SW 1271 (cell line): Measurements from ENCODE around the gene MUSTN1.

ENCODE experiments used
- DNase-seq, 2 experiments: peaks; one replicate each; lab custom pipeline; 2025; lab: John Stamatoyannopoulos, UW

Gene MUSTN1

DNA sequence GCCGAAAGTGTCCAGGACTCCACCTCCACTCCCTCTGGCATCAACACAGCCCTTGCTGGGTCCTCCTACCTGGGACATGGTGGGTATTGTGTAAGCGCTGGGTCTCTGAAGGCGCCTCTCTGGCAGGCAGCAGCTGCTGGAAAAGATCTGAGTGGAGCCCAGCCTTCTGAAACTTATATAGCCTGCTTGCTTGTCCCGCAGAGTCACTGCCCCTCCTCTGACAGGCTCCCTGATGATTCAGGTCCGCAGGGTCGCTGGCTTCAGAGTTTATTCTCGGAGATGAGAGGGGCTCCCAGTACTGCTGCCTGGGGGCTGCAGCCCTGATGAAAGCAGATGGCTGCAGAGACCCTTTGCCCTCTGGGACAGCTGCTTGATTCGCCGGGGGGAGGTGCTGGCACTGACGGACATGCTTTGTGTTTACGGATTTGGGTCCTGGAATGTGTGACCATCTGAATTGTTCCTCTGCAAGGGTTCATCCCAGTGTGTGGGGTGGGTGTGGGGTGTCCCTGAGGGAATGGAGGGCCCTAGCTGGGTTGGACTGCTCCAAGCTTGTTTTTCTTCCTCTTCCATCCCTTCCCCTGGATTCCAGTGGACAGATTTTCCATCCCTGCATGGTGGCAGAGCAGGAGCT, at the start of gene MUSTN1:
Gene MUSTN1 (minus strand): TSS at position 149 of the 631 bp plus-strand sequence. CDS start 71 bp downstream, at position 78.
- no peak for DNase-seq

DNA sequence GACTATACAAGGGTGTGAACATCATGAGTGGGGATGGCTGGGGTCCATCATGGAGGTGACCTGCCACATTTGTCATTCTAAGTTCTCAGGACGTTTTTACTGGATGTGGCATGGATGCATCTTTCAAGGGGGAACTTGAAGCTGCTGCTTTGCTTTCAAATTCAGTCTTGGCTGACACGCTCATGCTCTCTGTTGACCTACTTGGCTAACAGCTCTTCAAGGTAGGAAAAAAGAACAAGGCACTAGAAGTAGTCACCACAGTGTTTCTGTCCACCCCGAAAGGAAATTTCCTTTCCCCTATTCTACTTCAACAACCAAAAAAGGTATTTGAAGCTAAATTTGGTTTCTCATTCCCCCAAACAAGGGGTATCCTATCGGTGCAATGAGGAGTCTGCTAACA, 47.6 kb upstream of the MUSTN1 start:
- no peak for DNase-seq

DNA sequence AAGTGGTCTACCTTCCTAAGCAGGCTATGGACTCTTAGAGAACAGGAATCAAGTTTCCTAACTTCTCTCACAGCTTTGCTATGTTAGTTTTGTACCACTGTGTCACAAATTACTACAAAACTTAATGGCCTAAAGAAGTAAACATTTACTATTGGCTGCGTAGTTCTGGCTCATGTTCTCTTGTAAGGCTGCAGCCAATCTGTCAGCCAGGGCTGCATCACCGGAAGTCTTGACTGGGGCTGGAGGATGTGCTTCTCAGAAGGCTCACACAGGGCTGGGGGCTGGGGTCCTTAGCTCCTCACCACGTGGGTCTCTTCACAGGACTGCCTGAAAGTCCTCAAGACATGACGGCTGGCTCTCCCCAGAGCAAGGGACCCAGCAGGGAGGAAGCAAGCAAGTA, 47.1 kb upstream of the MUSTN1 start:
- DNase-seq, result no peak

DNA sequence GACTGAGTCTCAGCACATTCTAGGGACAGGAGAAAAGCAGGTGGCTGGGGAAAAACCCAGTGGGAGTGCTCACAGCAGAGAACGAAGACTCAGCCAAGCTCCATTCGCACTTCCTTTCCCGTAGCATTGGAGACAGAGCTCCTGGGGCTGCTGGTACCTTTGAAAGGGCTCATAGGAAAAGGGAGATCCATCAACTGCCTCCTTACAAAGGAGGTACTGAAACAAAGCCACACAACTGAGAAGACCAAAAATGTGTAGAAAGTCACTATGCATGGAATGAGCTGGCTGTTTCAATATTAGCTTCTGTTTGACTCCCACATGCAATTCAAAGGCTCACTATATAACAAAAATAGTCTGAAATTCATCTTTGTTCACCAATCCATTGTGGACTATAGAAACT, 45.7 kb upstream of the MUSTN1 start:
- no peak for DNase-seq

DNA sequence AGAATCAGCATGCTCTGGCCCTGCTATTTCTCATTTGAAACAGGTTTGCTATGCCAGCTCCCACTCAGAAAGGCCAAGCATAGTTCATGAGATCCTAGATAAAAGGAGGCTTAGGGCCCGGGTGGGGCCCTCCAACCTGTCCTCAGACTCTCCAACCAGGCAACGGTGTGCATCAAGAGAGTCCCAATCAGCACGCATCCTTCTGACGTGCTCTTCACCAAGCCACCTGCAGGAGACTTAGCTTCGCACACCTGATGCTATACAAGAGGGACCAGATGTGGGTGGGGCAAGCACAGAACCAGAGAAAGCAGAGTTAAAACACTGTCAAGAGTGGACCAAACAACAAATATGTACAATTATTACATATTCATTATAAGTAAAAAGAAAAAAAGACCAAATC, 45.2 kb upstream of the MUSTN1 start:
- DNase-seq, result no peak

DNA sequence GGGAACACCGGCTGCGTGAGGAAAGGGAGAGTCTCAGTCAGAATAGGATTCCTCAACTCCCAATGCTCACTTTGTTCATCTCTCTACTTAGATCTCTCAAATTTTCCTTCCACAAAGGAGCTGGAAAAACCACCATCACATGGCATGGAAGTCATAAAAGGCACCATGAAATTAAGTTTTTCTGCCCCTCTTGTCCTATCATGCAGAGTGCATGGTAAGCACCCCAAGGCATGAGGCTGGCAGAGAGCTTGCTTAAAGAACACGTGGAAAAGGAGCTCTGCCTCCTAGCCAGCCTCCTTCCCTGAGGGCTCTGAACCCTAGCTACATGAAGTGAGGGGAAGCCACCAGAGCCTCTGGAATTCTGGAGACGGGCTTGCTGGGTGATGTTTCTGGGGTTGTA, 44.8 kb upstream of the MUSTN1 start:
- no peak for DNase-seq

DNA sequence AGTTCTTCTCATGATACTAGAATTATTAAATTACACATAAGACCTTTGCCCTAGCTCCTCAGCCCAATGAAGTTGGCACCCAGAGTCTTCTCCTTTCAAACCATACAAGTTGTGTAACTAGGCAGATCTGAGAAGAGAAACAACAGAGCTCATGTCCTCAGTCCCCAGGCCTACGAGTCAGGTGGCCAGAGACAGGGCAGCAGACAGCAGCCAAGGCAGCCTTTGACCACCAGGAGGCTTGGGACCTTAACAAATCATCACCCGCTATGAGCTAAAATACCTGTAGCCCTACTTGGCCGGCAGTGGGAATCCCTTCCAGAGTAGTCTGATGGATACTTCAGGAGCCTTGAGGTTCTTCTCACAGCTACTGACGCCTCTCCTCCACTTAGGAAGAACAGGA, 44.3 kb upstream of the MUSTN1 start:
- DNase-seq, result no peak

DNA sequence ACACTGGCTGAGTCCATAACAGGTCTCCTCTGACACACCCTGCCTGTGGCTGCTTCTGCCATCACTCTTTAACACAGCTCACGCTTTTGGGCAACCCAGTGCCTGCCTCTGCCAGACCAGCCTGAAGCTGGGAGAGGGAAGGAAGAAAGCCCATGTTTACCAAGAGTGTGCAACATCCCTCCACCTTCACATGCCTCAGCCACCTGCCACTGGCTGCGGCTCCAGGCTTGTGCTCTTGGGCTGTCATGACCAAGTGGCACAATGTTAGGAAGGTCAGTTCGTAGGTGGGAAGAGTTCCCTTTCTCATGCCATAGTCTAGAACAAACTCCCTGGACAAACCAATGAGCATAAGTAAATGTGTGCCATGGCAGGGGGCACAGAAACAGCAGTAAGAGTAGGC, 42.3 kb upstream of the MUSTN1 start:
- no peak for DNase-seq

DNA sequence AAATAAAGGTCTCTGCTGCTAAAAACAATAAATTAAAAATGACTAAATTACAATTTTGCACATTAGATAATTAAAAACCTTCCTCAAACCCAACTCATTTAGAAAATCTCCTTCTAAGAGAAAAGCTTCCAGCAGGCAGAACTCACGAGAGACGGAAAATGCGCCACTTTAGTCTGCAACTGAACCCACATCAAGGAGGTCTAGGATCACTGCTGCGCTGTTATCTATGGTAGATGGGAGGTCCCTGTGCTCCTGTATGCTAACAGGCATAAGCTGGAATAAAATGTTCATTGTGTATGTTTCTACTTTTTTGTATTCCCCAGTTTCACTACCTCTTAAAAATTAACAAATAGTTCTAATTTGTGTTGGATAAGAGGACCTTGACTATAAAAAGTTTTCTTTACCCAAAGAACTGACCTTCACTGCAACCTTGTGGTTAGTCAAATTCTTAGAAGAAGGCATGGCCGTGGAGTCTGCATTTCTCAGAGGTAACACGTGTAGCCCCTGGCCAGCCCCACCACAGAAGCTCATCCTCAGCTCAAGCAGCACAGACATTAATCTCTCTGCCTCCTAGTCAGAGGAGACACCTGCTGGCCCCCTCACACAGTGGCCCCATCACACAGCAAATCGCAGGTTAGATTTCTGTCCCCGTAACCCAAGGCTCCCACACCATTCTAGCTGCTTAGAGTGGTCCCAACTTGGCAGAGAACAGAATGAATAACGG, 40.2 kb upstream of the MUSTN1 start:
- DNase-seq, result no peak

DNA sequence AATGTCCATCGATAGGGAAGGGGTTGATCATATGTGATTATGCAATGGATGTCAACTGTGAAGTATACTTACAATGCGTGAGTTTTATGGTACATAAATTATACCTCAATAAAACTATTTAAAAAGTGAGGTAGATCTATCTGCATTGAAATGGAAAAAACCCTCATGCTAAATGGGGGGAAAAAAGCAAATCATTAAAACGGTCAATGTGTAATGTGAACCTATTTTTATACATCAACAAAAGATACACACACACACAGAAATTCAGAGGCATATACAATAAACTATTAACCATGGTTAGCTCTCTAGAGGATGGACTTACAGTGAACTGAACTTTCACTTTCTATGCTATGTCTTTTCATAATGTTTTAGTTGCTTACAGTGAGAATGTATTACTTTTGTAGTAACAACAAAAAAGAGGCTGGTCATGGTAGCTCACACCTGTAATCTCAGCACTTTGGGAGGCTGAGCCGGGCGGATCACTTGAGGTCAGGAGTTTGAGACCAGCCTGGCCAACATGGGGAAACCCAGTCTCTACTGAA, 39.4 kb upstream of the MUSTN1 start:
- DNase-seq, result no peak

DNA sequence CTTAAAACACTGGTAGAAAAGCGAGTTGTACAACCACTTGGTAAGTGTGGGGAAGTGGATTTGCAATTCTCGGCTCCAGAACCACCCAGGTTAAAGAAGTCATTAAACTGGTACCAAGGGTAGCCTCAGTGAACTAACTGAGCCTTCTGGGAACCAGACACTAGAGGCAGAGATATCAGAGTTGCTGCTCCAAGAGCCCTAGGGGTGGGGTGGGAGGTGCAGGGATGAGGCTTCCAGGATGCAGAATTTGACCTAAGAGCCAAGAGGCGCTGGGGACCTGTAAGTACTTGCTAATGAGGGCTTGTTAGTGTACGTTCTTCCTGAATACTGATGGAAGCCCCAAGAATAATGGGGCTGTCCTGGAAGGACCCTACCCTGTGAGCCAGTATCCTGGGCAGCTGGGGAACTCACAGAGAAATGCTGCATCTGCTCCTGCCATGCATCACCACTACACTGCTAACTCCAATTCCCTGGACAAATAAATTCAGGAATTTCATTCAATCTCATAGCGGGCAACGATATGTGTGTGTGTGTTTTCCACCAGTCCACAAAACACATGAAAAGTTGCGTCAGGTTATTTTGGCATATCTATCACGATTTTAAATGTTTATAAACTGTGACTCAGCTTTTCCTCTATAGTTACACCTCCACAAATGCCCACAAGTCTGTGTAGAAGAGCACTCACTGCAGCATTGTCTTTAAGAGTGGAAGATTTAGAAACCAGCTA, 38.8 kb upstream of the MUSTN1 start:
- DNase-seq, result no peak

DNA sequence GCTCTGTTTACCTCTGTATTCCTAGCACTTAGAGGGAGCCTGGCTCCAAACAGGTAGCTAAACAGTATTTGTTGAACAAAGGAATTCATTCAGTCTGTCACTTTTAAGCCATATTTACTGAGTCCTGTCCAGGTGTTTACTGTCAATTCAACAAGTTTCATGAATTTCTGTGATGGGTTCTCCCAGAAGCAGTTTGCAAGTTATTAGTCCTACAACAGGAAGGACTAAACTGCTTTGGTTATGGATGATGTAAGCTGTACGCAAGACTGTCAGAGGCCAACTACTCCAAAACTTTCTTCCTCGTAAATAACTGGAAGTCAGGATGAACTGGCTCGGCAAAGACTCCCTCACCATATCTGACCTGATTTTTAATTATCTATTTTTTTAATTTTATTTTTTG, 37.4 kb upstream of the MUSTN1 start:
- DNase-seq, result no peak

DNA sequence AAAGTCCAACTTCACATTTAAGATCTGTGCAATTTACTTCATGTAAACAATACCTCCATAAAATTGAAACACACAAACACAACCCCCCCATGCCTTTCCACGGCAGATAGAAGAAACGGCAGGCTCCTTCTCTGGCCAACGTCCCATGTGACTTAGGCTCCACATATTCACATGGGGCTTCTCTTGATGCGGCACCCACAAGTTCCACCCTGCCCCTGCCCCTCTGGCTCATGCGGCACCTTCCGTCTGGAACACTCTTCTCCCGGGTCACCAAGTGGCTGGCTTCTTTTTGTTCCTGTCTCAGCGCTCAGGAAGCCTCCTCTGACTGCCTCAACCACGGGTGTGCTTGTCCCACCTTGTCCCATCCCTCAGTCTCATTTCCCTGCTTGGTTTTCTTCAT, 36.9 kb upstream of the MUSTN1 start:
- no peak for DNase-seq

DNA sequence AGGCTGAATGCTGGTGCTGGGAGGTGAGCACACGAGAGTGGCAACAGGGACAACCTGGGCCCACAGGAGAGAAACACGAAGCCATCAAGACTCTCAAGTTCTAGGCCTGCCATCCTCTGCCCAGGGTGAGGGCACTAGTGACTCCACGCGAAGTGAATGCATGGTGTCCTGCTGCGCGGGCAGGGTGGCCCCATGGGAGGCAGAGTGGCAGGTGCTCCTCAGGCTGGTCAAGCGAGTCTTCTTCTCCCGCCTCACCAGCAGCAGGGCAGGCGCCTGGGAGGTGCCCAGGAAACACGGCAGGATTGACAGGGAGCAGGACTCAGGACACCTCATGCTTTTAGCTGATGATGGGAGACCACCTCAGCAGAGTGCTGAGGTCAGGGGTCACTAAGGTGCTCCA, 35.7 kb upstream of the MUSTN1 start:
- DNase-seq, result no peak

DNA sequence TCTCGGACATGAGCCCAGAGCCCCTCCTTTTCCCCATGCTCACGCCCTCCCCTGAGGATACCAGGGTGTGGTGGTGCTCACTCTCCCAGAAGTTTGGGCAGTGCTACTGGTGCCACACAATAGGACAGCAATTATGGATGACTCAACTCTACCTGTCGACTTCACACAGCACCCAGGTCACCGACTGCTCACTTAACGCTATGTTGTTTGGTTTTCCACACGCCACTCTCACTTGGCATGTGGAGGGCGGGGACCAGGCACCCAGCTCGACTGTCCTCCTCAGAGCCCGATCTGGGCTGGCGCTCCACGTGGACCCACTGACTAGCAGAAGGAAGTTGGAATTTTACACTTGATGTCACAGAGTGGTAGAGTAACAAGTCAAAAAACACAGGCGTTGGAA, 31.6 kb upstream of the MUSTN1 start:
- no peak for DNase-seq

DNA sequence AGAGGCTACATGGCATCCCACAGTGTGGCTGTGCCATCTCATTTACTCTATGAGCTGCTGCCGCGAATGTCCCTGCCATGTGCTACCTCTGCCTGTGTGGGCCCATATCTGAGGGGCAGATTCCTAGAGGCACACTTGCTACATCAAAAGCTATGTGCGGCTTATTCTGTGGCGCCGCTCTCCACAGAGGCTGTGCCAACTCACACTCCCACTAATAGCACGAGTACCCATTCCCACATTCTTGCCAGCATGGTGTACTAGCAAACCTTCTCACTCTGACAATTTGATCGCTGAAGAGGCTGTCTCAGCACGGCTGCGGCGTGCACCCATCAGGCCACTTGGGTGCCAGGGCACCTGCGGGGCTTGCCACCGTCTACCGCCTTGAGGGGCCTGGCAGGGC, 31.2 kb upstream of the MUSTN1 start:
- no peak for DNase-seq

DNA sequence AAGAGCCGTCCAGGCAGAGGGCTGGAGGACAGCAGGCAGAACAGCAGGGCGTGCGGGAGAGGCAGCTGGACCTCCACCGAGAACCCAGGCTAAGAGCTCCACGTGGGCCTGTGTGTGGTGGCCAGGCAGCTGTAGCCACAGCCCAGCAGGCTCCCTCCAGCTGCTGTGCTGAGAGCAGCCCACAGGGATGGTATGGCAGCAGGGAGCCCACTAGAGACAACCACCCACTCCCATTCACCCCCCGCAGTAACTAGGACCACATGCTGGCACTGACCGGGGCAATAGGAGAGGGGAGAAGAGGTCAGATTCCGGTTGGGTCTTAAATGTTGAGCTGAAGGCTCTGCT, 25.6 kb upstream of the MUSTN1 start:
- DNase-seq, result no peak

DNA sequence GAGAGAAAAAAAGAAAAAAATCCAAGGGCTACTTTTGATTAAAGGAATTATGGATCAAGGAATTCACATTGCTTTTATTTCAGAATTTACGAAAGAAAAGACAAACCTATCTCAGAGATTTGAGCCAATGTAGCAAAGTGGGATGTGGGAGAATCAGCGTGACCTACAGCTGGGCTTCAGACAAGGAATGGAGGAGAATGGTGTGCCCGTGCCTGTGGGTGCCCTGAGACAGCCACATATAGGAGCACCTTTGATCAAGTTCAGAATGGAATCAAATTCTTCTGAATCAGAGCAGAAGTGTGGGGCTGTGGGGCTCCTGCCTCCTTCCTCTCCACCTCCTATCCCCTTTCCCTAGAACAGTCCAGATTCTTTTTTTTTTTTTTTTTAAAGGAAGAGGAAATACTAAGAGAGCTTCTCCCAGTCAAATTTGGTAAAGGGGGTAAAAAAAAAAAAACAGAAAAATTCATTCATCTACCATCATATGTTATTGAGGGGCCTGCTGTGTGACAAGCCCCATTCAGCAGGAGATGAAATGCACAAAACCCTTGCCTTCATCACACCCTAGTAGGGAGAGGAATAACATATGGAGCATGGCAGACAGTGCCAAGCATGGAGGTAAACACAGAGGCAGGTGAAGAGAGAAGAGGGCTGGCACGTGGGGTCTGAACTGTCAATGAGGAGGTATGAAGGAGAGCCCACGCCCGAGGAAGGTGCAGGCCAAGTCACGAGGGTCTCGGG, 25.0 kb upstream of the MUSTN1 start:
- DNase-seq, result no peak

DNA sequence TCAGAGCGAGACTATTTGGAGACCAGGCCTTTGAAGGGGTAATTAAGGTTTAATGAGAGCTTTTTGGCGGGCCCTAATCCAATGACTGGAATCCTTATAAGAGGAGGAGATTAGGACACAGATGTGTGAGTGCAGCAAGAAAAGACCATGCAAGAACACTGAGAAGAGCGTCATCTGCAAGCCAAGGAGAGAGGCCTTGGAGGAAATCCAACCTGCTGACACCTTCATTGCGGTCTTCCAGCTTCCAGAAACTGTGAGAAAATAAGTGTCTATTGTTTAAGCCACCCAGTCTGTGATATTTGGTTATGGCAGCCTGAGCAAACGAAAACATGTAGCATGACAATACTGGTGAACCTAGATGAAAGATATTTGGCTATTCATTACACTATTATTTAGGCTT, 23.0 kb upstream of the MUSTN1 start:
- no peak for DNase-seq

DNA sequence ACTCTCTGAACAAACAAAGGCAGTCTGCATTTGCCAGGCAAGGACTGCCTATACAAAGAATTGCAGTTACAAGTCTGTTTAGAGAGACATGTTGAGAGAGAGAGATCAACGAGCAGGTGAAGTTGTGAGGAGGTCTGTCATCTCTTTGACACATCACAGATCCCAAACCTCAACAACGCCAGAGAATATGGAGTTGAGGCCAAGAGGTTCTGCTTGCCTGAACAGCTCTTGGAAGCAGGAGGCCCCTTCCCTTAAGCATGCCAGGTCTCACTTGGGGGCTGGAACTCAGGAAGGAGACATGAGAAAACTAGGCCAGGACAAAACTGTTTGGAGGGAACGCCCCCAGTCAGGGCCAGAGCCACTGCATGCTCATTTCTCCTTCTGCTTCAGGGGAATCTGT, 22.3 kb upstream of the MUSTN1 start:
- DNase-seq, result no peak

DNA sequence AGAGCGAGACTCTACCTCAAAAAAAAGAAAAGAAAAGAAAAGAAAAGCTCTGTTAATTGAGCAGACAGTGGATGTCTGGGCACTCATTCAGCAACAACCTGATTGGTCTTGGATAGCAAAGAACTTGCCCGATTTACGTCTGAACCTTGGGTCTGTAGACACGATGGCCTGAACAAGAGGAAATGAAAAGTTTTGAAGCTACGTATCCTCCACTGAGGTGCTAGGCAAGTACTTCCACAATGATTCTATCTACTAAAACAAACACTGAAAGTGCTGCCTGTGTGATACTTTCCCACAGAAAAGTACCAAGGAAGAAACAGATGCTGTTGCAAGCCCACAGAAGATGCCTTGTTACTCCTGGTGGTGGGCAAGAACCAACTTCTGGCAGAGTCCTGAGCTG, 21.8 kb upstream of the MUSTN1 start:
- no peak for DNase-seq

DNA sequence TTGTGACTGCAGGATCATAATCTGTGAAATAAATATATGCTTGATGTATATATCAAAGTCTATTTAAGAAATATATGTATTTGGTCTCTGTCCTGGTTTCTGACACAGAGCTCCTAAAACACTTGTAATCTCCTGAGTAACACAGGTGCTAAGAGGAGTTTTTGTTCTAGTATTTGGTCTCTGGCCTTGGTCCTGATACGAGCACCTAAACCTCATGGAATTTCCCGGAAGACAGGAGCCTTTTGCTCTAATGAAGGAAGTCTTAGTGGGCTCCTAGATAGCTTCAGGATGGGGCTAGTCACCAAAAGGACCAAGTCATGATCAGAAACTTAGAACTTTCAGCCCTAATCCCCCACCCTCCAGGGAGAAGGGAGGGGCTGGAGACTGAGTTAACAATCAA, 19.2 kb upstream of the MUSTN1 start:
- DNase-seq, result no peak

DNA sequence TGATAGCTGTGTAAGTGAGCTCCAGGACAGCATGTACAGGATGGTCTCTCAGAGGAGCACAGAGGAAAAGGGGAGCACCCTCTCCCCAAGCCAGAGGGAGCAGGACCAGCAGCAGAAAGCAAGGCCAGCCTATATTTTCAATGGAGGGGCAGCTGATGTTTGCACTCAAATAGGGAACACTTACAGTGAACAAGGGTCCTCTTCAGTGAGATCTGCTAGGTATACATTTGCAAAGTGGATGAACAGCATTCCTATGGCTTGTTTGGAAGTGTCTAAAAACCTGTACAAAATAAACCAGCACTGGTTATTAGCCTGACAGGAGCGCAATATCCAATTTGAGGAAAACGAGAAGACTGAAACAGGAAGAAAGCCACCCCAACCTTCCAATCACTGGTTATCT, 17.6 kb upstream of the MUSTN1 start:
- no peak for DNase-seq
